COLO829 (cell line): Measurements from ENCODE around the gene STAP2.
"Not testable (repeated sequence)": the region's sequence is repeated elsewhere in the genome, so short reads cannot be mapped to it uniquely, and the experiment has no call there.

ENCODE experiments used
- DNase-seq: peaks from one replicate; pipeline ENCODE4 v3.0.0; 2012; ENCODE audit warnings: low spot score

Gene STAP2

GRCh38 chr19:4298810-4299550 is 39.6 kb downstream of the STAP2 start:
- no peak for DNase-seq

- no peak for DNase-seq
These were observed 40.5 kb downstream of the STAP2 start for GRCh38 chr19:4297901-4298809.

- DNase-seq = no peak
These were observed 42.5 kb downstream of the STAP2 start for GRCh38 chr19:4295972-4296771.

- DNase-seq = no peak
These were observed 44.2 kb downstream of the STAP2 start for GRCh38 chr19:4294389-4294788.

- no peak for DNase-seq
These were observed 46.1 kb downstream of the STAP2 start for GRCh38 chr19:4292515-4292914.

GRCh38 chr19:4291184-4291732 is 47.4 kb downstream of the STAP2 start:
- no peak for DNase-seq

GRCh38 chr19:4288091-4288777 is 50.4 kb downstream of the STAP2 start:
- DNase-seq = no peak

GRCh38 chr19:4286141-4286540 is 52.5 kb downstream of the STAP2 start:
- DNase-seq = not testable (repeated sequence)

GRCh38 chr19:4284974-4285373 is 53.7 kb downstream of the STAP2 start:
- DNase-seq = no peak

- DNase-seq = peak; percentile 58
These were observed 54.3 kb downstream of the STAP2 start for GRCh38 chr19:4284176-4284958.

GRCh38 chr19:4279530-4280422 is 58.9 kb downstream of the STAP2 start:
- no peak for DNase-seq

GRCh38 chr19:4279267-4279529 is 59.4 kb downstream of the STAP2 start:
- DNase-seq = no peak

GRCh38 chr19:4278419-4279266 is 60.0 kb downstream of the STAP2 start, which contains the start of gene SHD:
Gene SHD, plus strand, starts transcription at chr19:4279266. Its CDS starts 798 bp downstream, at chr19:4280064.
- DNase-seq = no peak

- DNase-seq = no peak
These were observed 60.6 kb downstream of the STAP2 start for GRCh38 chr19:4278010-4278409.

- DNase-seq = no peak
These were observed 61.4 kb downstream of the STAP2 start for GRCh38 chr19:4277191-4277696.

- not testable (repeated sequence) for DNase-seq
These were observed 64.3 kb downstream of the STAP2 start for GRCh38 chr19:4274321-4274686.
